ENCODE measurements around the gene SPATA46. TPM values are rescaled to one million over a fixed set of nuclear protein-coding genes. Genes with fewer than 3 reads are reported as not detected.

Gene SPATA46
- total RNA-seq, 2 experiments from 2014 or later = not detected

- BruUV-seq (replicated peaks) = no TSS peak
- H3K9me2 ChIP-seq (ENCODE audit: insufficient read depth, low read length) = no peaks in the 10 kb centered on the region
- no peak overlapping the region for H3K4me3 ChIP-seq (ENCODE audit: low read depth, low read length, poor library complexity, severe bottlenecking)
- intact Hi-C loops (cut with micrococcal nuclease; ENCODE audit: unreplicated experiment) = no loop called here
- POLR2A ChIA-PET = interaction anchor here (0.6 kb wide), 1 partner anchor 534 kb away, joined by 3 read pairs; no protein-coding TSS in a partner anchor
- no peaks in the 10 kb centered on the region for H3K79me2 ChIP-seq (ENCODE audit: insufficient read depth, low read depth, low read length)
- DNase-seq (ENCODE audit: low spot score) = no peak
- no peaks in the 10 kb centered on the region for H3K36me3 ChIP-seq (ENCODE audit: insufficient read depth, low read length)
- H4K20me1 ChIP-seq (ENCODE audit: insufficient read depth, low read length) = no peaks in the 10 kb centered on the region
- H3K9me3 ChIP-seq (ENCODE audit: low read length) = no peaks in the 10 kb centered on the region
- TF ChIP-seq, protein P1, sequence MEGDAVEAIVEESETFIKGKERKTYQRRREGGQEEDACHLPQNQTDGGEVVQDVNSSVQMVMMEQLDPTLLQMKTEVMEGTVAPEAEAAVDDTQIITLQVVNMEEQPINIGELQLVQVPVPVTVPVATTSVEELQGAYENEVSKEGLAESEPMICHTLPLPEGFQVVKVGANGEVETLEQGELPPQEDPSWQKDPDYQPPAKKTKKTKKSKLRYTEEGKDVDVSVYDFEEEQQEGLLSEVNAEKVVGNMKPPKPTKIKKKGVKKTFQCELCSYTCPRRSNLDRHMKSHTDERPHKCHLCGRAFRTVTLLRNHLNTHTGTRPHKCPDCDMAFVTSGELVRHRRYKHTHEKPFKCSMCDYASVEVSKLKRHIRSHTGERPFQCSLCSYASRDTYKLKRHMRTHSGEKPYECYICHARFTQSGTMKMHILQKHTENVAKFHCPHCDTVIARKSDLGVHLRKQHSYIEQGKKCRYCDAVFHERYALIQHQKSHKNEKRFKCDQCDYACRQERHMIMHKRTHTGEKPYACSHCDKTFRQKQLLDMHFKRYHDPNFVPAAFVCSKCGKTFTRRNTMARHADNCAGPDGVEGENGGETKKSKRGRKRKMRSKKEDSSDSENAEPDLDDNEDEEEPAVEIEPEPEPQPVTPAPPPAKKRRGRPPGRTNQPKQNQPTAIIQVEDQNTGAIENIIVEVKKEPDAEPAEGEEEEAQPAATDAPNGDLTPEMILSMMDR (conservative IDR thresholded peaks at IDR 0.05; ENCODE audit: low read length) = no peak
- TF ChIP-seq EZH2phosphoT487 (IDR thresholded peaks at IDR 0.05; ENCODE audit: borderline replicate concordance, low read depth, low read length) = no peak
- H3K4me2 ChIP-seq (ENCODE audit: low read length) = no peak overlapping the region
- no peak overlapping the region for H2AFZ ChIP-seq (ENCODE audit: low read length)
- CTCF ChIA-PET (ENCODE audit: unreplicated experiment) = no interaction called here
- H3K4me1 ChIP-seq (ENCODE audit: insufficient read depth, low read length, poor library complexity, severe bottlenecking) = no peaks in the 10 kb centered on the region
- H3K27ac ChIP-seq (ENCODE audit: low read depth, low read length, poor library complexity, severe bottlenecking) = no peak overlapping the region
These were observed 9.0 kb upstream of the SPATA46 start for GRCh38 chr1:162385702-162386101.

GRCh38 chr1:162385280-162385623 is 8.6 kb upstream of the SPATA46 start:
- H3K4me1 ChIP-seq (ENCODE audit: insufficient read depth, low read length, poor library complexity, severe bottlenecking) = no peaks in the 10 kb centered on the region
- no peaks in the 10 kb centered on the region for H3K9me3 ChIP-seq (ENCODE audit: low read length)
- ChIA-PET CTCF (ENCODE audit: unreplicated experiment) (no interaction called here), POLR2A (no interaction called here)
- DNase-seq (ENCODE audit: low spot score) = no peak
- no peak overlapping the region for H3K27ac ChIP-seq (ENCODE audit: low read depth, low read length, poor library complexity, severe bottlenecking)
- intact Hi-C loops (cut with micrococcal nuclease; ENCODE audit: unreplicated experiment) = no loop called here
- H3K4me2 ChIP-seq (ENCODE audit: low read length) = no peak overlapping the region
- BruUV-seq (replicated peaks) = no TSS peak
- TF ChIP-seq, protein P1 (conservative IDR thresholded peaks at IDR 0.05; ENCODE audit: low read length) = no peak
- no peak for TF ChIP-seq EZH2phosphoT487 (IDR thresholded peaks at IDR 0.05; ENCODE audit: borderline replicate concordance, low read depth, low read length)
- H3K79me2 ChIP-seq (ENCODE audit: insufficient read depth, low read depth, low read length) = no peaks in the 10 kb centered on the region
- no peak overlapping the region for H2AFZ ChIP-seq (ENCODE audit: low read length)
- no peak overlapping the region for H3K4me3 ChIP-seq (ENCODE audit: low read depth, low read length, poor library complexity, severe bottlenecking)
- no peaks in the 10 kb centered on the region for H3K36me3 ChIP-seq (ENCODE audit: insufficient read depth, low read length)
- H4K20me1 ChIP-seq (ENCODE audit: insufficient read depth, low read length) = no peaks in the 10 kb centered on the region
- no peaks in the 10 kb centered on the region for H3K9me2 ChIP-seq (ENCODE audit: insufficient read depth, low read length)

DNA sequence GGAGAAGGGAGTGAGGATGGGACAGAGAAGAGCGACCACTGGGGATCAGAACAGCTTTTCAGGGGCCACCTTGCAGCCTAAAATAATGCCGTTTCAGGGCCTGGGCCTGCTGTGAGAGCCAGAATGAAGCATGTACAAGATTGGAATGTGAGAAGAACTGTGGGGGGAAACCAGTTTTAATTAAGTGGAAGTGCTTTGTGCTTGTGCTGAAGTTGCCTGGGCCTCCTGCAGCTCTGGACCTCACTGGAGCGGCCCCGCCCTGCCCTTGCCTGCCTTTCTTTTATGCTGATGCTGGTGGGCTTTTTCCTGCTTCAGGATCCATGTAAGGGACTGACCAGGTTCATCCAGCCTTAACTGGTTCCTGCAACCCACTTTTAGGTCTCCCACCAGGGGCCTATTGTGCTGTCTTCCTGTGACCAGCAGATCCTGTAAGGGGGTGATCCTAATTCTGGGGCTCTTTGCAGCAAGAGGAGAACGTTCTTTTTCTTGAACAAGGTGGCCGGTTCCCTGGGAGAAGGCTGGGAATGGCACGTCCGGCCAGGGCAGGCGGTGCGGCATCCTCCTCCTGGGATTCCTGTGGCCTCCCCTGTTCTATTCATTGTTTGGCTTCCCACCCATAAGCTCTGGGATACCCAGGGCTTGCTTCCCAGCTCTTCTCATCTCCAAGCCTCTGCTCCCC is 8.1 kb upstream of the SPATA46 start:
- intact Hi-C loops (cut with micrococcal nuclease; ENCODE audit: unreplicated experiment) = no loop called here
- Histone ChIP-seq H3K9me3 (ENCODE audit: low read length) (no peaks in the 10 kb centered on the region), H3K4me1 (ENCODE audit: insufficient read depth, low read length, poor library complexity, severe bottlenecking) (no peaks in the 10 kb centered on the region), H3K4me3 (ENCODE audit: low read depth, low read length, poor library complexity, severe bottlenecking) (no peak overlapping the region), H4K20me1 (ENCODE audit: insufficient read depth, low read length) (no peaks in the 10 kb centered on the region), H3K27ac (ENCODE audit: low read depth, low read length, poor library complexity, severe bottlenecking) (no peak overlapping the region), H3K79me2 (ENCODE audit: insufficient read depth, low read depth, low read length) (no peaks in the 10 kb centered on the region), H3K9me2 (ENCODE audit: insufficient read depth, low read length) (no peaks in the 10 kb centered on the region), H2AFZ (ENCODE audit: low read length) (no peak overlapping the region), H3K4me2 (ENCODE audit: low read length) (no peak overlapping the region), H3K36me3 (ENCODE audit: insufficient read depth, low read length) (no peaks in the 10 kb centered on the region)
- ChIA-PET CTCF (ENCODE audit: unreplicated experiment) (no interaction called here), POLR2A (interaction anchor here (0.5 kb wide), 1 partner anchor 155 kb away, joined by 4 read pairs; no protein-coding TSS in a partner anchor)
- no peak for TF ChIP-seq EZH2phosphoT487 (IDR thresholded peaks at IDR 0.05; ENCODE audit: borderline replicate concordance, low read depth, low read length)
- TF ChIP-seq, protein P1 (conservative IDR thresholded peaks at IDR 0.05; ENCODE audit: low read length) = no peak
- BruUV-seq (replicated peaks) = no TSS peak
- DNase-seq (ENCODE audit: low spot score) = no peak
